Uterus (tissue), 4 donors: ENCODE data around the gene AZI2. TPM values are rescaled to one million over a fixed set of nuclear protein-coding genes. Genes with fewer than 3 reads are reported as not detected.

Experiments
- DNase-seq, 2 donors: peaks; one replicate each; pipeline ENCODE4 v3.0.0-alpha.2; 2019 to 2020
- H3K27ac ChIP-seq, 2 donors: fragments of 200-600 bp; sonication (generic); 1 replicate in 1 of 2; 2 replicates in 1 of 2; pipeline ENCODE4 v1.5.1; 2016 to 2018
- H3K27me3 ChIP-seq, 2 donors: fragments of 200-600 bp; sonication (generic); one replicate each; pipeline ENCODE4 v1.5.1; 2018 to 2019; ENCODE audit warnings: control low read depth in 1 of 2
- H3K36me3 ChIP-seq, 2 donors: fragments of 200-600 bp; sonication (generic); one replicate each; pipeline ENCODE4 v1.5.1; 2019; ENCODE audit warnings: control low read depth in 1 of 2
- H3K4me1 ChIP-seq, 2 donors: fragments of 200-600 bp; sonication (generic); one replicate each; pipeline ENCODE4 v1.5.1; 2018 to 2019; ENCODE audit warnings: control low read depth in 1 of 2
- H3K4me3 ChIP-seq, 2 donors: fragments of 200-600 bp; sonication (generic); 1 replicate in 1 of 2; 2 replicates in 1 of 2; pipeline ENCODE4 v1.5.1; 2018 to 2019; ENCODE audit warnings: mild to moderate bottlenecking in 1 of 2
- H3K9me3 ChIP-seq, 2 donors: fragments of 200-600 bp; sonication (generic); one replicate each; pipeline ENCODE4 v1.5.1; 2019; ENCODE audit warnings: control low read depth in 1 of 2
- CTCF ChIP-seq, 4 experiments: fragments of 200-600 bp in 2 of 4; fragments of 450-650 bp in 2 of 4; sonication (generic) in 2 of 4; IDR thresholded peaks; one replicate each; pipeline ENCODE4 v1.5.1; 2016 to 2019; ENCODE audit warnings: antibody characterized with exemption in 4 of 4, mild to moderate bottlenecking in 2 of 4, moderate library complexity in 1 of 4
- POLR2A ChIP-seq, 2 donors: fragments of 450-650 bp; IDR thresholded peaks; one replicate each; pipeline ENCODE4 v1.6.1; 2016; ENCODE audit warnings: antibody characterized with exemption in 2 of 2, mild to moderate bottlenecking in 1 of 2, moderate library complexity in 1 of 2
- intact Hi-C: fragments of 100-400 bp; cut with DNase I; formaldehyde crosslinking; loops from one replicate; pipeline ENCODE4 v1.15.1; 2023; ENCODE audit warnings: low total_unique reads
- total RNA-seq, 4 donors: library from RNA; depleted of rRNA in 3 of 4; stranded (reverse); fragments of >200 nt in 3 of 4; gene quantifications; one replicate each; pipeline versions ENCODE4 v1.1.0 to v1.2.4, GENCODE V29; 2014 to 2023
- donor health status: DM: yes; HTN: yes; CAD: no.

Gene AZI2
- total RNA-seq, 4 donors from 2014 or later = 21.8 to 129 (median 71.2) TPM

GRCh38 chr3:28349469-28350000, 911 bp upstream of the AZI2 start:
- Histone ChIP-seq H3K9me3 (no peaks in the 10 kb centered on the region), H3K27ac (peak overlapping the region; percentile 96 to 99), H3K27me3 (no peaks in the 10 kb centered on the region), H3K4me1 (peaks cover 0 to 7% of the 10 kb centered on the region in 2 donors), H3K36me3 (no peaks in the 10 kb centered on the region), H3K4me3 (peak overlapping the region; percentile 61 to 70)
- intact Hi-C loops = no loop called here
- TF ChIP-seq CTCF (IDR thresholded peaks at IDR 0.05) = peak in 1 of 4 experiments; percentile 0
- TF ChIP-seq POLR2A (IDR thresholded peaks at IDR 0.05) = no peak
- no peak for DNase-seq

- no peak for TF ChIP-seq POLR2A (IDR thresholded peaks at IDR 0.05)
- no peak for TF ChIP-seq CTCF (IDR thresholded peaks at IDR 0.05)
- no peaks in the 10 kb centered on the region for H3K9me3 ChIP-seq
- intact Hi-C loops = no loop called here
- peak overlapping the region; percentile 61 to 70 for H3K4me3 ChIP-seq
- peak overlapping the region; percentile 96 to 99 for H3K27ac ChIP-seq
- no peak for DNase-seq
- peaks cover 0 to 7% of the 10 kb centered on the region in 2 donors for H3K4me1 ChIP-seq
- no peaks in the 10 kb centered on the region for H3K27me3 ChIP-seq
- H3K36me3 ChIP-seq = no peaks in the 10 kb centered on the region
Measured at GRCh38 chr3:28348265-28348628, 377 bp downstream of the AZI2 start.

GRCh38 chr3:28347374-28348264, 1.0 kb downstream of the AZI2 start:
- DNase-seq = no peak
- Histone ChIP-seq H3K4me3 (peak overlapping the region; percentile 61 to 70), H3K9me3 (no peaks in the 10 kb centered on the region), H3K4me1 (peaks cover 0 to 7% of the 10 kb centered on the region in 2 donors), H3K27ac (peak overlapping the region; percentile 96 to 99), H3K27me3 (no peaks in the 10 kb centered on the region), H3K36me3 (no peaks in the 10 kb centered on the region)
- intact Hi-C loops = no loop called here
- TF ChIP-seq POLR2A (IDR thresholded peaks at IDR 0.05) (no peak), CTCF (IDR thresholded peaks at IDR 0.05) (no peak)

GRCh38 chr3:28345690-28346089, 2.9 kb downstream of the AZI2 start:
- DNase-seq = no peak

More at GRCh38 chr3:28345690-28346089, 2.9 kb downstream of the AZI2 start:
- intact Hi-C loops = no loop called here
- no peaks in the 10 kb centered on the region for H3K36me3 ChIP-seq
- H3K9me3 ChIP-seq = no peaks in the 10 kb centered on the region
- no peaks in the 10 kb centered on the region for H3K27me3 ChIP-seq
- H3K27ac ChIP-seq = no peak overlapping the region
- H3K4me1 ChIP-seq = peaks cover 0 to 7% of the 10 kb centered on the region in 2 donors
- H3K4me3 ChIP-seq = no peak overlapping the region
- TF ChIP-seq CTCF (IDR thresholded peaks at IDR 0.05) (no peak), POLR2A (IDR thresholded peaks at IDR 0.05) (no peak)
